Neural crest cell (in vitro differentiated cells): ENCODE data around the gene FOXM1. TPM values are rescaled to one million over a fixed set of nuclear protein-coding genes. Genes with fewer than 3 reads are reported as not detected.

Source experiments
- DNase-seq: peaks from one replicate; pipeline ENCODE4 v3.0.0; 2021; ENCODE audit warnings: low read depth, mixed read lengths, low spot score
- H3K27ac Mint-ChIP-seq: one replicate; pipeline ENCODE4 v1.8.0; 2021; ENCODE audit warnings: mild to moderate bottlenecking, mixed read lengths; ENCODE audit not compliant: unreplicated experiment
- H3K27me3 Mint-ChIP-seq: 2 replicates; pipeline ENCODE4 v1.8.0; 2021; ENCODE audit warnings: low read depth, mild to moderate bottlenecking, mixed read lengths
- H3K36me3 Mint-ChIP-seq: 2 replicates; pipeline ENCODE4 v1.8.0; 2021; ENCODE audit warnings: low read depth, mild to moderate bottlenecking, mixed read lengths
- H3K4me1 Mint-ChIP-seq: 2 replicates; pipeline ENCODE4 v1.8.0; 2021; ENCODE audit warnings: mixed read lengths
- H3K4me3 Mint-ChIP-seq: one replicate; pipeline ENCODE4 v1.8.0; 2021; ENCODE audit warnings: mild to moderate bottlenecking, mixed read lengths
- H3K9me3 Mint-ChIP-seq: 2 replicates; pipeline ENCODE4 v1.8.0; 2021; ENCODE audit warnings: mixed read lengths
- total RNA-seq: library from RNA; stranded (reverse); gene quantifications from 2 replicates; pipeline ENCODE4 v1.2.1, GENCODE V29; 2021
- TF ChIP-seq, protein P1 (sequence below): fragments of 200-600 bp; sonication (generic); conservative IDR thresholded peaks from 2 replicates; pipeline ENCODE4 v1.5.0; 2021; ENCODE audit warnings: antibody characterized with exemption, mild to moderate bottlenecking

Gene FOXM1
- total RNA-seq, 1 donor from 2014 or later = 147 TPM

DNA sequence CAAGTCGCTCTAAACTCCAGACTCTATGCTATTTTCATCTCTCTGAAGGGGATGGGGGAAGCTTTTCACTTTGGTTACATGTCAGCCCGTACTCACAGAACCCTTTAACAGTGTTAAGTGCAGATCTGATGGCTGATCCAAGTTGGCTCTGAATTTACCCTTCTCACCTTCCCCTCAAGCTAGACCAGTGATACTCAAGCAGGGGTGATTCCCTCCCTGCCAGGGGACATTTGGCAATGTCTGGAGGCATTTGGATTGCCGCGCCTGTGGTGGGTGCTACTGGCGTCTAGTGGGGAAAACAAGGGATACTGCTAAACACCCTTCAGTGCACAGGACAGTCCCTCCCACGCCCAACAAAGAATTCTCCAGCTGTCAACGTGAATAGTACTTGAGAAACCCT, 14.1 kb downstream of the FOXM1 start:
- Mint-ChIP-seq H3K27me3 (no peaks in the 10 kb centered on the region), H3K27ac (no peak overlapping the region), H3K4me3 (no peak overlapping the region), H3K9me3 (no peaks in the 10 kb centered on the region), H3K36me3 (peaks cover 19% of the 10 kb centered on the region), H3K4me1 (no peaks in the 10 kb centered on the region)
- TF ChIP-seq, protein P1, sequence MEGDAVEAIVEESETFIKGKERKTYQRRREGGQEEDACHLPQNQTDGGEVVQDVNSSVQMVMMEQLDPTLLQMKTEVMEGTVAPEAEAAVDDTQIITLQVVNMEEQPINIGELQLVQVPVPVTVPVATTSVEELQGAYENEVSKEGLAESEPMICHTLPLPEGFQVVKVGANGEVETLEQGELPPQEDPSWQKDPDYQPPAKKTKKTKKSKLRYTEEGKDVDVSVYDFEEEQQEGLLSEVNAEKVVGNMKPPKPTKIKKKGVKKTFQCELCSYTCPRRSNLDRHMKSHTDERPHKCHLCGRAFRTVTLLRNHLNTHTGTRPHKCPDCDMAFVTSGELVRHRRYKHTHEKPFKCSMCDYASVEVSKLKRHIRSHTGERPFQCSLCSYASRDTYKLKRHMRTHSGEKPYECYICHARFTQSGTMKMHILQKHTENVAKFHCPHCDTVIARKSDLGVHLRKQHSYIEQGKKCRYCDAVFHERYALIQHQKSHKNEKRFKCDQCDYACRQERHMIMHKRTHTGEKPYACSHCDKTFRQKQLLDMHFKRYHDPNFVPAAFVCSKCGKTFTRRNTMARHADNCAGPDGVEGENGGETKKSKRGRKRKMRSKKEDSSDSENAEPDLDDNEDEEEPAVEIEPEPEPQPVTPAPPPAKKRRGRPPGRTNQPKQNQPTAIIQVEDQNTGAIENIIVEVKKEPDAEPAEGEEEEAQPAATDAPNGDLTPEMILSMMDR = no peak
- no peak for DNase-seq

DNA sequence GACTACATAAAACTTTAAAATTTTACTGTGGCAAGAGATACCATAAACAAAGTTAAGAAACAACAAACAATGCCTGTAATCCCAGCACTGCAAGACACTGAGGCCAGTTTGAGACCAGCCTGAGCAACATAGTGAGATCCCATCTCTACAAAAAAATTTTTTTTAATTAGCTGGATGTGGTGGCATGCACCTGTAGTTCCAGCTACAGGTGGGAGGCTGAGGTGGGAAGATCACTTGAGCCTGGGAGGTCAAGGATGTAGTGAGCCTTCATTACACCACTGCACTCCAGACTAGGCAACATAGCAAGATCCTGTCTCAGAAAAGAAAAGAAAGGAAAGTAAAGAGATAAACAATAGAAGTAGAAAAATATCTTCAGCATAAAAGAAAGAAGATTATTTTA, 16.8 kb downstream of the FOXM1 start:
- no peak overlapping the region for H3K4me3 Mint-ChIP-seq
- TF ChIP-seq, protein P1 = no peak
- H3K27me3 Mint-ChIP-seq = no peaks in the 10 kb centered on the region
- H3K9me3 Mint-ChIP-seq = no peaks in the 10 kb centered on the region
- peaks cover 8% of the 10 kb centered on the region for H3K4me1 Mint-ChIP-seq
- DNase-seq = no peak
- peaks cover 12% of the 10 kb centered on the region for H3K36me3 Mint-ChIP-seq
- H3K27ac Mint-ChIP-seq = no peak overlapping the region

DNA sequence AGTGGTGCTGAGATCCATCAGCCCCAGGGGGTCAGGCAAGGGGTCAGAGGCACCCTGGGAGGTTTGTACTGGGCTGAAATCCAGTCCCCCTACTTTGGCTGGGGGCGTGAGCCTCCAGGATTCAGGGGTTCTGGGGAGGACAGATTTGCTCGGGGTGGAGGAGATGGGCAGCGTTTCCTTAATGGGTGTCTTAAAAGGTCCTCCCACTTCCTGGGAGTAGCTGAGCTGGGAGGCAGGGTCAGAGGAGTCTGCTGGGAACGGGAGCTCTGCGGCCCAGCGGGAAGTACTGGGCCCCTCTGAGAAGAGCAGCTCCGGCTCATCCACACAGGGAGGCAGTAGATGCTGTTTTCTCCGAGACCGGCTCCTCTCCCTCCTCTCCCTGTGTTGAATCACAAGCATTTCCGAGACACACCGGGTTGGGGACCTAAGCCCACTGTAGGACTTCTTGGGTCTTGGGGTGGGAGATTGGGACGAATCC, 18.0 kb downstream of the FOXM1 start:
- no peaks in the 10 kb centered on the region for H3K27me3 Mint-ChIP-seq
- TF ChIP-seq, protein P1 = no peak
- no peaks in the 10 kb centered on the region for H3K9me3 Mint-ChIP-seq
- DNase-seq = no peak
- no peak overlapping the region for H3K27ac Mint-ChIP-seq
- no peak overlapping the region for H3K4me3 Mint-ChIP-seq
- peaks cover 10% of the 10 kb centered on the region for H3K36me3 Mint-ChIP-seq
- peaks cover 8% of the 10 kb centered on the region for H3K4me1 Mint-ChIP-seq

DNA sequence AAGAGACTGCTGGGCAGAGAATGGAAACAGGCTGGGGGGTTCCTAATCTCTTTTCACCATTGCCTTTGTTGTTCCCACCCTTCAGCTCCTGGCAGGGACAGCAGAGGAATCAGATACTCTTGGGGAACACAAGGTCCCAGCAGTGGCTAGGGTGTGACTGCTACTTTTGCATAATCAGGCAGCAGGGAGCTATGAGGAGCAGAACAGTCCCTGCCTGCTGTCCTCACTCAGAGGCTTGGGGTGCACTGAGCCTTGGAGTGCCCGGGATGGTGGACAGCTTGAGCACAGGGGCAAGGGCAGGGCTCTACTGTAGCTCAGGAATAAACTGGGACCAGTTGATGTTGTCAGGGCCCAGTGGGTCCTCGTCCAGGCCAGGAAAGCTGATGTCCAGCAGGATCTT, 18.6 kb downstream of the FOXM1 start:
- TF ChIP-seq, protein P1 = no peak
- peaks cover 9% of the 10 kb centered on the region for H3K36me3 Mint-ChIP-seq
- no peaks in the 10 kb centered on the region for H3K27me3 Mint-ChIP-seq
- peaks cover 12% of the 10 kb centered on the region for H3K4me1 Mint-ChIP-seq
- no peak overlapping the region for H3K27ac Mint-ChIP-seq
- no peak overlapping the region for H3K4me3 Mint-ChIP-seq
- H3K9me3 Mint-ChIP-seq = no peaks in the 10 kb centered on the region
- no peak for DNase-seq

DNA sequence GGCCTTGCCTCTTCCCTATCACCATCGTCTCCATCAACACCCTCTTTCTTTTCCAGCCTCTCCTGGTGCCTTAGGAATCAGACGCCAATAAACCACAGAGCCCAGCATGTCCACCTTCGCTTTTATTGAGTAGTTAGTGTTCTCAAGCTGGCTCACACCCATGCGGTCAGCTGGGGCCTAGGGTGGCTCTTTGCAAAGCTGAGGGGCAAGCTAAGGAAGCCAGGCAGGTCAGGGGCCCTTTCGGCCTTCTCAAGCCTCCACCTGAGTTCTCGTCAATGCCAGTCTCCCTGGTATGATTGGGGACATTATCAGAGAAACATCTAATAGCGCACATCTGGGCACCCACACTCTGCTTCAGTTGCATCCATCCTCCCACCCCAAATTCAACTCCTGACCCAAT, 19.4 kb downstream of the FOXM1 start:
- no peak for DNase-seq
- Mint-ChIP-seq H3K9me3 (no peaks in the 10 kb centered on the region), H3K4me1 (peaks cover 12% of the 10 kb centered on the region), H3K27ac (peak overlapping the region; percentile 95), H3K4me3 (no peak overlapping the region), H3K36me3 (peaks cover 4% of the 10 kb centered on the region), H3K27me3 (no peaks in the 10 kb centered on the region)
- TF ChIP-seq, protein P1 = no peak

DNA sequence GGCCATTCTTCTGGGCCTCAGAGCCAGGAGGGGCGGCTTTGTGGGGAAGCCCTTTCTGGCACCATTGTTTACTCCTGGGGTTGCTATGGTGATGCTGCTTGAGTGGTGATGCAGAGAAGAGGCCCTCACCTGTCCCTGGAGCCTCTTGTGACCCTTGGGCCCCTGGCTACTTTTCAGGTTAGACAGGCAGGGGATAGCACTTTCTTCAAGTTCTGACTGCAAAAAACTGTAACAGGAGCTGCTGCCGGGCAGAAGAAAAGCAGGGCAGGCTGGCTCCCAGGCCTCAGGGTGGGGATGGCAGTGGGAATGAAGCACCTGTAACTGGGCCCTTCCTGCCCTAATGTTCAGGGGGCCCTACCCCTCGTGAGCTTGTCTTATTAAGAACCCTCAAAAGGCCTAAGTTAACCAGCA, 19.9 kb downstream of the FOXM1 start, which contains the start of gene TEX52:
TEX52 (minus strand) TSS at position 19 of the 411 bp plus-strand sequence; CDS start at position 6, 13 bp downstream.
- H3K9me3 Mint-ChIP-seq = no peaks in the 10 kb centered on the region
- peaks cover 4% of the 10 kb centered on the region for H3K36me3 Mint-ChIP-seq
- no peak for DNase-seq
- peaks cover 12% of the 10 kb centered on the region for H3K4me1 Mint-ChIP-seq
- no peaks in the 10 kb centered on the region for H3K27me3 Mint-ChIP-seq
- H3K27ac Mint-ChIP-seq = peak within 1 kb of the TSS; percentile 95
- TF ChIP-seq, protein P1 = no peak
- H3K4me3 Mint-ChIP-seq = no peak within 1 kb of the TSS
